ENCODE data around the gene PROCR.

DNA sequence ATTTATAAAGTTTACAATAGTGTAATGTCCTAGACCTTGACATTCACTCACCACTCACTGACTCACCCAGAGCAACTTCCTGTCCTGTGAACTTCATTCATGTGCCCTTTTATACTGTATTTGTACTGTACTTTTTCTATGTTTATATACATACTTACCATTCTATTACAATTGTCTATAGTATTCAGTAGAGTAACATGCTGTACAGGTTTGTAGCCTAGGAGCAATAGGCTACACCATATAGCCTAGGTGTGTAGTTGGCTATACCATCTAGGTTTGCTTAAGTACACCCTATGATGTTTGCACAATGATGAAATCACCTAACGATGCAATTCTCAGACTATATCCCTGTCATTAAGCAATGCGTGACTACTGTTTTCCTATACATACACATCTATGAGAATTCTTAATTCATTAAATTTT is 42.2 kb upstream of the PROCR start:
- TF ChIP-seq CTCF (IDR thresholded peaks at IDR 0.05; ENCODE audit: insufficient read depth, low read length) = no peak
- TF ChIP-seq REST (IDR thresholded peaks at IDR 0.05; ENCODE audit: insufficient replicate concordance, low read depth) = no peak

All from HL-60 (cell line).